GM19395 (cell line): ENCODE results near the gene STK32B.

ENCODE experiments used
- ATAC-seq: cut with Tn5 transposase; IDR thresholded peaks from one replicate; pipeline ENCODE4 v1.9.1; 2021; ENCODE audit warnings: mild to moderate bottlenecking, moderate library complexity; ENCODE audit not compliant: unreplicated experiment

Gene STK32B

DNA sequence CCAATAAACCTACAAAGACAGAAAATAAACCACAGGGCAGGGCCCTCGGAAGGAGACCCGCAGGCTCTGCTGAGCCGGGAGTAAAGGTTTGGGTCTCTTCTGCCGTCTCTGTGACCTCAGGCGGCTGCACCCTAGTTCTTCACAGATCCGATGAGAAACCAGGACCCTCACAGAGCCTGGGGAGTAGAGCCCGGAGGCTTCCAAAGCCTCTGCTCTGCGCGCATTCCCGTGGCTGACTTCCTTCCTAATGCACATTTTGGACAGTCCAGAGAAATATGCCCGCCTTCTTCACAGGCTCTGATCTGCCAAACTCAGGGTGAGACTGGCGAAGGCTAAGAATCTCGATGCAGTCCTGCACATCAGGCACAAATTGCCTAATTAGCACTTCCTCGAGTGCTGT is 411.6 kb downstream of the STK32B start:
- no peak for ATAC-seq

DNA sequence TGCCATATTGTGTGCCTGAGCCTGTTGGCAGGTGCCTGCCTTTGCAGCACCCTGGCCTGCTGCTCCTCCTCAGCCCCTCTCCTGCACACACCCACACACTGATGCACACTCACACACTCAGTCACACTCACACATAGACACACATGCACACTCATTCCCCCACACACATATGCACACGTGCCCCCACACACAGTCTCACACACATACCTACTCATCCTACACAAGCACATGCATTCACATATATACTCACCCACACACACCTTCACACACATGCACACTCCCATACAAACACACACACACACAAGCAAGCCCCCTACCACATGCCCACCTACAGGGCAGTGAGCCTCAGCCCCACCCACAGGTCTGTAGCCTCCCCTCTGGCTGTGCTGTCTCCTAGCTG is 412.1 kb downstream of the STK32B start:
- ATAC-seq, result no peak

DNA sequence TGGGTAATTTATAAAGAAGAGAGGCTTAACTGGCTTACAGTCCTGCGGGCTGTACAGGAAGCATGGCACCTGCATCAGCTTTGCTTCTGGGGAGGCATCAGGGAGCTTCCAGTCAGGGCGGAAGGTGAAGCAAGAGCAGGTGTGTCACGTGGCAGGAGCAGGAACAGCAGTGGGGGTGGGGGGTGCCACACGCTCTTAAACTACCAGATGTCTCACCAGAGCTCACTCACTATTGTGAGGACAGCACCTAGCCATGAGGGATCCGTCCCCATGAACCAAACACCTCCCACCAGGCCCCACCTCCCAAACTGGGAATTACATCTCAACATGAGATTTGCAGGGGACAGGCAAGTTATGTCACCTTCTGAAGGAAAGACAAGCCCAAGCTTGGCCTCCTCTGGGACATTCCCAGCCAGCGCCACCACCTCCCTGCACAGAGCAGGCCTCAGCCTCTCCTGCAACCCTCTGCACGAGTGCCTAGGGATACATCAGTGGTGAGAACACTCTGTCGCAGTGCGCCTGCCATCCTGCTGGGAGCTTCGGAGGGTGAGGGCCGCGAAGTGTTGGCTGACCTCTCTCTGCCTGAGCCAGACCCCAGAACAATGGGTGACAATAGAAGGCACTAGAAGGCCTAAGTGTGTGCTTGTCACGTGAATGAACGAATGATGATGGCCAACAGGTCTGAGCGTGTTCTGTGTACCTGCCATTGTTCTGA is 412.8 kb downstream of the STK32B start:
- ATAC-seq, result no peak

DNA sequence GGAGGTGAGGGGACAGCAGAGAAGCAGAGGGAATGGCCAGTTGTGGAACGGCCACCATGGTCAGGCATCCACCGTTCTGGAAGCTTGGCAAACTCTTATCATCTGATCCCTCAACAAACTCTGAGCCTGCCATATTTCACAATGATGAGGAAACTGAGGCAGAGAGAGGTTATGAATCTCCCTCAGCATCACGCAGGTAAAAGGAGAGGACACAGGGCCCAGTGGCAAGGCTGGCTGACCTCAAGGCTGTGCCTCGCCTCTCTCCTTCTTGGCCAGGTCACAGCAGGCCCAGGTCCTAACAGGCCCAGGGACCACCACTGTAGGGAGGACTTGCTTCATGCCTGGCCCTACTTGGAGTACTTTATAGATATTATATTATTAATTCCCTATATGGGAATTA is 414.2 kb downstream of the STK32B start:
- no peak for ATAC-seq

DNA sequence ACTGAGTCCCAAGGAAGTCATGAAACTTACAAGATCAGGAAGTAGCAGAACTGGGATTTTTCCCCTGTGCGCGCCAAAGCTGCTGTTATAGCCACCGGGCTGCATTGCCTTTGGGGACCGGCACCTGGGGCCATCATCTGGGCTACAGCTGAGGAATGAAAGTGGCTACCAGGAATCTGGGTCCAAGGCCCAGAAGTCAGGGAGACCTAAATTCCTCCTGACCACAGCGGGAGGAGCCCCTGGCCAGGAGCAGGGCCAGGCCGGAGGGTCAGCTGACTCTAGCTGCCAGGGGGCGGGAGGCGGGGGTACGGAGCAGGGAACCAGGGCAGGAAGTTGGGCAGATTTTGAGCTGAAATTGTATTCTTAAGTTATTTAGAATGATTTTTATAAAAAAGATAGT is 414.7 kb downstream of the STK32B start:
- ATAC-seq, result no peak

DNA sequence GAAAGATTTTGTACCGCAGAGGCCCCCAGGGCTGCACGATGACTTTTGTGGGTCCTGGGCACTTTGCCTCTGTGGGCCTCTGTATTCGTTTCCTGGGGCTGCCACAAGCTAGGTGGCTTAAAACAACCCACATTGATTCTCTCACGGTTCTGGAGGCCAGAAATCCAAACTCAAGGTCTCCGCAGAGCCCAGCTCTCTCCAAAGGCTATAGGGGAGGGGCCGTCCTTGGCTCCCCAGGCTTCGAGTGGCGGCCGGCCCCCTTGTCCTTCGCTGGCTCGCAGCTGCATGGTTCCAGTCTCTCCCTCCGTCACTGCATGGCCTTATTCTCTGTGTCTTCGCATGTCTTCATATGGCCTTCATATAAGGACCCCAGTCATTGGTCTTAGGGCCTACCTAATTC is 415.8 kb downstream of the STK32B start:
- ATAC-seq, result no peak

DNA sequence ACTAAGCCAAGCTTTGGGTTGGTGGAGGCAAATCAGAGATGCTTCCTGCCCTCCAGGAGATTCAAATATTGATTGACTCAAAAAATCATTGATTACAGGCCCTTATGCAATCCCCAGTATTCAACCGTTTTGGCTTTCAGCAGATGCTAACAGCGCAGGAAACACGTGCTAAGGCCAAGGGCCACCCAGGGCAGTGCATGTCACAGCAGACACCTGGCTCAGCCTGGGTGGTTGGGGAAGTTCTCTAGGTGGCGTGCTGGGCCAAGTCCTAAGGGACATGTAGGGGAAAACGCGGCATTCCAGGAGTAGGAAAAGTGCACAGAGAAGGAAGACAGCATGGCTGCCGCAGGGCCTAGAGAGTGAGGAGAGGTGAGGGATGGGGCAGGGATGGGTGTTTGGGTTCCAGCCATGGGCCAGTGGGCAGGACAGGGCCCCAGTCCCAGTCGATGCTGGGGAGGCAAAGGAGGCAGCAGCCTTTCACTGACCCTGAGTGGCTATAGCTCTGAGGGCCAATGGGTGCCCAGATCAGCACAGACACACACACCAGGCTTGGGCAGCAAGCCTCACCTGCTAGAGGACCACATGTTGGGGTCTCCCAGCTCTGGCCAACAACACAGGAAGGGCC is 418.0 kb downstream of the STK32B start:
- ATAC-seq, result no peak

DNA sequence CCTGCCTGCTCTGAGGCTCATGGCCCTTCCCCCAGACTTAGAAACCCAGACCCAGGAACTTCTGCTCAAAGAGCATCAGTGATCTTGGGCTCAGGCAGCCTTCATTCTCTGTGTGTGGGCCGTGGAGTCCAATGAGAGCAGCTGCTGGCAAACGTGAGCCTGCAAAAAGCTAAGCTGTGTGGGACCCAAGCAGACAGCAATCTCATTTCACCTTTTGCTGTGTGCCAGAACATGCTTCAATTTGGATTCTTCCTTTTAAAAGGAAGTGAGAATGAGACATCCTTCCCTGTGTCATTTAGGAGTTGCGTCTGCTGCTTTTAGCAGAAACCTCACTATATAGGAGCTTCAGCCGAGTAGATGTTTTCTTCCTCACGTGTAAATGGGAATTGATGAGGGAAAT is 418.6 kb downstream of the STK32B start:
- no peak for ATAC-seq

DNA sequence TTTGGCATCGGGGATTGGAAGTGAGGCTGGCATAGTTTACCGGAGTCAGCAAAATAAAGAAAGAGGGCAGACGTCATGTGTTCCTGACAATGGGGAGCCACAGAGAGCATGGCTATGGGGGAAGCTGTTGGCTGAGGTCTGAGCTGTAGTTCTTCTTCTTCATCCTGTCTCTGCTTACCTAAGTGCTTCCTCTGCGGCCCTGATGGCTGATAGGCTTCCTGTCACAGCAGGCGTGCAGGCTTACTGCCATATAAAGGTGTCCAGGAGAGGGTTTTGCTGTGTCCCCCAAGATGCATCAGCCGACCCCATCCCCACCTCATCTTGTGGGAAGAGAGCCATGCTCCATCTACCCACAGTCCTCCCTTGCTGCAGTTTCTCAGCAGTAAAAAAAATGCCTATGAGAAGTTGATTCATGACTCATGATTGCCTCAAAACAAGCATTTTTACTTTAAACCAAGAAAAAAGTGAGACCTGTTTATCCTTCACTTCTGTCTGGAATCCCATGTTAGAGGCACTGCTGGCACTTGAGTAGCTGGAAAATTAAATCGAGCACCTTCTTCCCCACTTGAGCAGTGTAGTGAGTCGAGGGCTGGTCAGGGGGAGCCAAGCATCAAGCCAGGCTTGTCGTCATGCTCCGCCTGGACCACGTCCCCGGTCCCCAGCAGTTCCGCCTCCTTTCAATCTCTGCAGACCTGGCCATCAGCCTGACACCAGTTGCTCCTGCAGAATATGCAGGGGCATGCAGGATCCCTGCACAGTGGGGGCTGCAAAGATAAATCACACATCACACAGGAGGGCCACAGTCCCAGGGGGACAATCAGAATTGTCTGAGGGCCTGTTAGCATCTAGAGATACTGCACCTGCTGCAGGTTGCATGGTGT is 419.3 kb downstream of the STK32B start:
- no peak for ATAC-seq

DNA sequence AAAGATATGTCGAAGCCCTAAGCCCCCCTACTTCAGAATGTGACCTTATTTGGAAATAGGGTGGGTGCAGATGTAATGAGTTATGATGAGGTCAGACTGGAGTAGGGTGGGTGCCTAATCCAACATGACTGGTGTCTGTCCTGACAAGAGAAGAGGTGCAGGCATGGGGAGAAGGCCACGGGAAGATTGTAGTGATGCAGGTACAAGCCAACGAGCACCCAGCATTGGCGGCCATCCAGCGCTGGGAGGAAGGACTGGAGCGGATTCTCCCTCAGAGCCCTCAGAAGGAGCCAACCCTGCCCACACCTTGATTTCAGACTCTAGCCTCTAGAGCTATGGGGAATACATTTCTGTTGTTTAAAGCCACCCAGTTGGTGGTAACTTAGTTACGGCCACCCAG is 419.9 kb downstream of the STK32B start:
- no peak for ATAC-seq

DNA sequence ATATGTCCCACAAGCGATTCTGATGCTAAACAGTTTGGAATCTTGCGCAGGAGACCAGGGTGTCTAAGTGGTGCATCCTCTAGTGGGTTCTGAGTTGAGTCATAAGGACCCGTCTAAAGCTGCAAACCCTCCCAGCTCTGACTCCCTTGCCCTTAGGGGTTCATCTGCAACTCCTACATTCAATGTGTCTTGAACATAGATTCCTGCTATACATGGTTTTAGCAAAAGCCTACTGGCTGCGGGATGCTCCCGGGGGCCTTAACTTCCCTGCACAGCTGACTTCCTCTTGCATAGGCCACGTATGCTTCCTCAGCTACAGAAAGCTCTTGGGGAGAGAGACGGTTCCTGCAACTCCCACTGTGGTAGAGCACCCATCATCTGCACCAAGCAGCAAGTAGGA is 420.4 kb downstream of the STK32B start:
- no peak for ATAC-seq

DNA sequence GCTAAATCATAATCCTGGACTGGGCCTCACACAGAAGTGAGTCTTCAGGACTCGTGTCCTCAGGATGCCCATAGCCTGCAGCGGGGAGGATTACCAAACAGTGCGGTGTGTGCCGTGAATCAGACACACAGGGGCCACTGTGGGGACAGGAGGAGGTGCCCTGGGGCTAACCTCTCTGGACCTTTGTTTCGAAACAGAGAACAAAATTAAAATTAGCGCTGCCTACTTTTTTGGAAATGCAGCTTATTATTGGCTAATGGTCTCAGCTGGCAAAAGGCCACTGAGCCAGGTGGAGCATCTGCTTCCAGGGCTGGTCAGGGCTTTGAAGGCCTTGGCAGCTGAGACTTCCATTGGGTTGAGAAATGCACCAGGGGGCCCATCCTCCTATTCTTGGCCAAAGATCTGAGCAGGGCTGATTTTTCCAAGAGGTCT is 420.9 kb downstream of the STK32B start:
- no peak for ATAC-seq

DNA sequence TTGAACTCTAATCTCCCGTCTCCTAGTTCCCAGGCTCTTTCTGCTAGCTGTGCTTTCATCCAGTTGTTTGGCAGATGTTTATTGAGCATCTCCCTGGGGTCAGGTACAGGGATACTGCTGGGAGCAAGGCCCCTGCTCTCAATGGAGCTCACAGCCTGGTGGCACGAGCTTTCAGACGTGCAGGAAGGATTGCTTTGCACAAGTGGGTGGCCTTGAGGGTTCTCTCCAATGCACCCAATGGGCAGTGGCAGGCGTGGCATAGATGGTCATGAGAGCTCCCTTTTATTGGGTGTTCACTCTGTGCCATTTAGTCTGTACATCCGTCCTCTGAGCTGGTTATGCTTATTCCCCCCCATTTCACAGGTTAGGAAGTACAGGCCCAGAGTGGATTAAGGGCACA is 421.8 kb downstream of the STK32B start:
- ATAC-seq, result no peak

DNA sequence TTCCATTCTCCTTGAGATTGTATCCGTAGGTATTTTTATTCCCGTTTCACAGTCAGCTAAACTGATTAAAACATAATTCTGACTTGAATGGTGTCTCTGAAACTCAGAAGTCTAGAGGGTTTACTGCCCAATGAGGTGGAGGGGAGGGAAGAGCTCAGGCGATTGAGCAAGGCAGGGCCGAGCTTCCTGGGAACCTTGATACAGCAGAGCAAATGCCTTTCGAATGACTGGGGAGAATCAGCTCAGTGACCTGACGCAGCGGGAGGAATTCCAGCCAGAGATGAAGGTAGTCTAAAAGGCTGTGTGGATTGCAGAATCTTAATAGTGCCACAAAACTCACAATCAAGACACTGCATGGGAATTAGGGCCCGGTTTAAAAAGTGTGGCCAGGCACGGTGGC is 423.5 kb downstream of the STK32B start:
- no peak for ATAC-seq

DNA sequence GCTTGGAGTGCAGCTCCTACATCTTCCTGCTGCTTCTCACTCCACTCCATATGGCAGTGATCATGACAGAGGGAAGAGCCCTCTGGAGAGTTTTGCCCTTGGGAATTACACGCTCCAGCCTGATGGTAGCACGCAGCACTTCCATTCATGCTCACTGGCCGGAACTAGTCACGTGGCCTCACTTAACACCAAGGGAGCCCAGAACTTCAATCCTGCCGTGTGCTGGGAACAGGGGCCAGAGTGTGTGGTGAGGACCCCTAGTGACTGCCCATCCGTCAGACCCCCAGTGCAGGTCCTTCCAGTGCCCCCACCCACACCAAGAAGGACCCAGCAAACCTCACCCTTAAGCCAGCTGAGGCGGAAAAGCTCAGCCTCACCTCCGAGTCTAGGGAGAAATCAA is 426.3 kb downstream of the STK32B start:
- no peak for ATAC-seq

DNA sequence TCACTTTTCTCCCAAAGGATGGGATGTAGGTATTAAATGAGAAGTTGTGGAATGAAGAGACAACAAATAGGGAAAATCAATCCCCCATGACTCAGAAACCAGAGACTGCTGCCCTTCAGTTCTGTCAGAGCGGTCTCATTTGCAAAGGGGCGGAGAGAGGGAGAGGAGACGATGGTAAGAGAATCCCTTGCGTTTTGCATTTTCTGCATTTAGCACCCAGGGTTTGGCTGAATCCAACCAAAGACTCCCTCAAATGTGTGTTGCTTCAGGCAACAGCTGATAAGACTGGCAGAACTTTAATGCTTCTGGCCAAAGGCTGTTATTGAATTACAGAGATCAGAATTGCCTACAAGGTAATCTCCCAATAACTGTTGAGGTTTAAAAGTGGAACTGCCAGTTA is 426.9 kb downstream of the STK32B start:
- ATAC-seq, result no peak

DNA sequence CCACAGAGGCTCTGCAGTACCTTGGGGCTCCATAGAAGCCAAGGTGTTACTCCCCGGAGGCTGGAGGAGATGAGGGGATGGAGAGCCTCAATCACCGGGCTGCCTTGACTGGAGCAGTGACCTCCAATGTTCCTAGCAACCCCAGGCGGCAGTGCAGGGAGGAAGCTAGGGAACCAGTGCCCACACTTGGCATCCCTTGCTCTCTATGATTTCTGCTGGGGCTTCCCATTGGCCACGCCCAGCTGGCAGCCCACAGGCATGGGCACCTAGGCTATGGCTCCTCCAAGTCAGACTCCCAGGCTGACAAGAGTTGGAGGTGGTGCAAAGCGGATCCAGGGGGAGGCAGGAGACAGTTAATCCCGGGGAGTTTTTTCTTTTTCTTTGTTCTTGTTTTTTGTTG is 427.4 kb downstream of the STK32B start:
- ATAC-seq, result no peak

DNA sequence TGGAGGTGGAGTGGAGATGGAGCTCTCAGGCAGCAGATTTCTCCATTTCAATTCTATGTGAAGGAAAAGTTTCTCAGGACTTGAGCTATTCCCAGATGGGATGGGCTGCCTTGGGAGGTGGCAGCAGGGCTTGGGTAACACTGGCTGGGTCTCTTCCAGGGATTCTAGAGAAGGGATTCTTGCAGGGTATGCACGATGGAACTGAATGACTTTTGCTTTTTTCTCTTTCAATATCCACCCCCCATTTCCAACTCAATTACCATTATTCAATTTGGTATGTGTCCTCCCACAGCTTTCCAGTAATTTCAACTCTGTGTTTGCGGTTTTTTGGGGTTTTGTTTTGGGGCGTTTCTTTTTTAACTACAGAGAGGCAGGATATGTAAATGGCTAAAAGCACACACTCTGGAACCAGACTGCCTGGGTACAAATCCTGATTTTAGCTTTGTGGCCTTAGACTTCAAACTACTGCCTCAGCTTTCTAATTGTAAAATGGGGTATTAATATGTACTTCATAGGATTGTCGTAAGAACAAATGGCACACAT is 428.3 kb downstream of the STK32B start:
- ATAC-seq, result no peak

DNA sequence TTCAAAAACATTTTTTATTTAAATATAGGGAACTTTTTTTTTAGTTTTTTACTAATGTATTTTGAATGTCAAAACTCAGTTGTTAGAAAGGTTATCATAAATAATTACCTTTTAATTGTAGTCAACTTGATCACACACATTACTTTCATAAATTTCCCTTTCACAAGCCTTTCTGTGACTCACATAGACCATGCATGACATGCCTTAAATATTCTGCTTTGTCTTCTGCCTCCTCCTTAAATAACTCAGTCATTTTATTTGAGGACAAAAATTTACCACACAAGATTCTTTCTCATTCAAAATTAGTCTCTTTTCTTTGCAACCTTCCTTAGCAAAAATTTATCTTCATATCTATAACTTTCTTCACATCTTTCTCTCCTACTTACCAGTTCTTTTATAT is 437.1 kb downstream of the STK32B start:
- no peak for ATAC-seq

DNA sequence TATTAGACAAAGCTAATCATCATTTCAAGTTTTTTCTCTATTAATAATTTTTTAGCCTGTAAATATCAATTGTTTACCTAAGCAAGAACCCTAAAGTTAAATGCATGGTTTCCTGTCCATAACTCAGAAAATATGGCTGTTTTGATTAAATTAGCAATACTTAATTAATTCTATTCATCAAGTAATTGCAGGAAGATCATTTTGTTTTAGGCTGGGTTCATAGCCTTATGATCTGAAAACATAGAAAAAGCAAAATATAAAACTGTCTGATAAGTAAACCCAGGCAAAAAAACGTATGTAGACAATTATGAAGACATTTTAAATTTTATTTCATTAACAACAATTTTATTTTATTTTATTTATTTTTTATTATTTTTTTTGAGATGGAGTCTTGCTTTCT is 438.0 kb downstream of the STK32B start:
- no peak for ATAC-seq

DNA sequence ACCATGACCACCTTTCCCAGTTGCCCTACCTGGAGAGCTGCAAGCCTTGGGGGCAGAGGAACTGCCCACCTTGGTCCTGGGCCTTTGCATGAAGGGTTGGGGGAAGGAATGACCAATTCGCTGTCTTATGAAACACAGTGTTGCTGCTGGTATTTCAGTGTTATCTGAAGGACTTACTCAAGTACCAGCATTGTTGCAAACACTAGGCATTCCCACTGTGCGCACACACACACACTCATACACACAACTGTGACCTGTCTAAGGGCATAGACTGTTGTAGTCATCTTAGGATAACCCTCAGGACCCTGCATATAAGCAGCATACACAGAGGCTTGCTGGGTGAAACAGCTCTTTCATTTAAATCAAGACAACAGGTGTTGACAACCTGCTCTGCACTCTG is 446.2 kb downstream of the STK32B start:
- no peak for ATAC-seq

DNA sequence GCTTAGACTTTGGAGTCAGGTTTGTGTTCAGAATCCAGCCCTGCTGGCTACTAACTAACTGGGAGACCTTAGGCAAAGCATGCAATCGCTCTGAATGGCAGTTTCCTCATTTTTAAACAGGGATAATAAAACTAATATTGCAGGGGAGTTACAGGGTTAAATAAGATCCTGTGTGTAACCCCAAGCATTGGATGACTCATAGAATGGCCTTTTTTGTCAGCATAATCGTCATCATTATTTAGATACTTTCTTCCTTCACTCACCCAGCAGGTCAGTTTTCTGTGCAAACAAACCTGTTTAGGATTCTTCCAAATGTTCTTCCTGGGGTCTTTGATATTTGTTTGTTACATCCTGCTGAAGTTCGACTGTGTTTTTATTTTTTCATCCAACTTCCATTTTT is 448.9 kb downstream of the STK32B start:
- ATAC-seq, result no peak
